CD4-positive, alpha-beta memory T cell (primary cell): ENCODE measurements around the gene IWS1. TPM values are rescaled to one million over a fixed set of nuclear protein-coding genes. Genes with fewer than 3 reads are reported as not detected.
"Not testable (repeated sequence)": the region's sequence is repeated elsewhere in the genome, so short reads cannot be mapped to it uniquely, and the experiment has no call there.

Experiments used
- CTCF ChIA-PET: fragments of 350-600 bp; sonication (Branson Sonifier 250); formaldehyde crosslinking; loops from one replicate; lab custom pipeline; 2021; ENCODE audit warnings: inconsistent platforms; ENCODE audit not compliant: partially characterized antibody; lab: Charles Lee
- POLR2A ChIA-PET: fragments of 350-600 bp; sonication (Branson Sonifier 250); formaldehyde crosslinking; loops from one replicate; lab custom pipeline; 2021; ENCODE audit not compliant: partially characterized antibody; lab: Charles Lee
- DNase-seq, 5 donors: peaks; one replicate each; pipeline versions ENCODE4 v3.0.0 to v3.0.0-alpha.2; 2020 to 2022; ENCODE audit warnings: mixed read lengths in 1 of 5
- H3K27ac ChIP-seq: one replicate; pipeline ENCODE4 v1.7.0; 2013; ENCODE audit warnings: low read depth, low read length
- H3K27me3 ChIP-seq: 2 replicates; pipeline ENCODE4 v1.7.0; 2013; ENCODE audit warnings: mild to moderate bottlenecking, low read length, moderate library complexity; ENCODE audit not compliant: insufficient read depth
- H3K36me3 ChIP-seq: 2 replicates; pipeline ENCODE4 v1.7.0; 2013; ENCODE audit warnings: mild to moderate bottlenecking, low read length, moderate library complexity; ENCODE audit not compliant: insufficient read depth
- H3K4me1 ChIP-seq: 2 replicates; pipeline ENCODE4 v1.7.0; 2013; ENCODE audit warnings: mild to moderate bottlenecking, low read length, moderate library complexity; ENCODE audit not compliant: insufficient read depth
- H3K4me3 ChIP-seq, 2 donors: one replicate each; pipeline ENCODE4 v1.7.0; 2013; ENCODE audit warnings: low read length in 2 of 2, mild to moderate bottlenecking in 1 of 2
- H3K9me3 ChIP-seq, 2 donors: one replicate each; pipeline ENCODE4 v1.7.0; 2013; ENCODE audit warnings: low read length in 2 of 2, control low read depth in 1 of 2; ENCODE audit not compliant: control insufficient read depth in 1 of 2
- H3K27ac Mint-ChIP-seq, 7 donors: one replicate each; pipeline ENCODE4 v1.8.0; 2020 to 2021; ENCODE audit warnings: mixed read lengths in 7 of 7, mild to moderate bottlenecking in 6 of 7, inconsistent platforms in 3 of 7, moderate library complexity in 3 of 7
- H3K27me3 Mint-ChIP-seq, 2 donors: one replicate each; pipeline ENCODE4 v1.8.0; 2020 to 2021; ENCODE audit warnings: mixed read lengths in 2 of 2
- H3K36me3 Mint-ChIP-seq, 2 donors: one replicate each; pipeline ENCODE4 v1.8.0; 2020 to 2021; ENCODE audit warnings: mixed read lengths in 2 of 2, inconsistent platforms in 1 of 2, mild to moderate bottlenecking in 1 of 2
- H3K4me1 Mint-ChIP-seq, 4 donors: one replicate each; pipeline ENCODE4 v1.8.0; 2020 to 2021; ENCODE audit warnings: mixed read lengths in 4 of 4, mild to moderate bottlenecking in 1 of 4
- H3K4me3 Mint-ChIP-seq, 8 donors: one replicate each; pipeline ENCODE4 v1.8.0; 2020 to 2021; ENCODE audit warnings: mixed read lengths in 8 of 8, mild to moderate bottlenecking in 7 of 8, moderate library complexity in 6 of 8, inconsistent platforms in 3 of 8
- H3K9me3 Mint-ChIP-seq, 8 donors: one replicate each; pipeline ENCODE4 v1.8.0; 2020 to 2021; ENCODE audit warnings: mixed read lengths in 8 of 8, mild to moderate bottlenecking in 5 of 8, inconsistent platforms in 3 of 8, moderate library complexity in 1 of 8
- intact Hi-C: fragments of 100-400 bp; cut with micrococcal nuclease; formaldehyde crosslinking; loops from one replicate; pipeline ENCODE4 v1.15.1; 2023
- polyA plus RNA-seq, 2 donors: library from polyadenylated mRNA; unstranded; fragments of 300-500 nt; fragmentation: Illumina TruSeq; gene quantifications; one replicate each; pipeline ENCODE4 v1.2.3, GENCODE V29; 2021
- total RNA-seq, 2 experiments: library from RNA; stranded (reverse); gene quantifications; one replicate each; pipeline ENCODE4 v1.2.3, GENCODE V29; 2021

Gene IWS1
- total and polyA plus RNA-seq, 4 experiments from 2014 or later = 4.4 to 59.7 (median 47.4) TPM

DNA sequence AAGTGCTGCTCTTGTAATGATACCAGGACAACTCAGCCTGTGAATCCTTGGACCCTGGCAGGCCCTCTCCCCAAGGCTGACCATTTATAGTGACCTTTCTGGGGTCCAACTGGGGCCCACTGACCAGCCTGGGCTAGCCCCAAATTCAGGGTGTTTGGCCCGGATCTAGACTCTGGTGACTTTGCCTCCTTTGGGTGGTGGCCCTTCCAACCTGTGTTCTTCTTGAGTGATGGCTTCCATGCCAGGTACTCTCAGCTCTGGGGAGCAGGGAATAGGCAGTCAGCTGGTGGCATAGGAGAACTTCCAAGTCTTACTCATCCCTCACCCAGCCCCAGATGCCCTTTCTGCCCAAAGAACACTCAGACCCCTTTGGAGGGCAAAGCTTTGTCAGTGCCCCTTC lies 19.5 kb upstream of the IWS1 start:
- intact Hi-C loops = no loop called here

DNA sequence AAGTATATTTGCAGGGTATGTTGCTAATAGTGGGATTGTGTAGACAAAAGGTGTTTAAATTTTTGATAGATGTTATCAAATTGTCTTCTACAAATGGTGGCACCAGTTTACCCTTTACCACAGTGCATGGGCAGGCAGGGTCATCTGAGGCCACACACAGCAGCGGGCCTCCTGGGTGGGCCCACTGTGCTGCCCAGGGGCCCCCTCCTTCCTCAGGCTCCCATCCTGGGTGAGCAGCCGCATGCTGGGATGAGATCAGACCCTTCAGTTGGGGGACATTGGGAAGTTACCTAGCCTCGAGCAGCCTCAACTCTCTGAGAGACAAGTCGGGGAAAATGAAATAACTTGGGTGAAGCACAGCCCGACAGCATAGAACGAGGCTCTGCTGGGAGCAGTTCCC lies 18.9 kb upstream of the IWS1 start:
- intact Hi-C loops = no loop called here
- no peaks in the 10 kb centered on the region for H3K9me3 ChIP-seq
- Mint-ChIP-seq H3K27me3 (peaks cover 9 to 13% of the 10 kb centered on the region in 2 donors), H3K4me3 (no peak overlapping the region), H3K27ac (no peak overlapping the region), H3K9me3 (no peaks in the 10 kb centered on the region), H3K36me3 (no peaks in the 10 kb centered on the region), H3K4me1 (no peaks in the 10 kb centered on the region)
- no peaks in the 10 kb centered on the region for H3K36me3 ChIP-seq
- H3K4me1 ChIP-seq = no peaks in the 10 kb centered on the region
- H3K27me3 ChIP-seq = no peaks in the 10 kb centered on the region
- no peak for DNase-seq
- POLR2A ChIA-PET = no interaction called here
- H3K4me3 ChIP-seq = no peak overlapping the region
- CTCF ChIA-PET = no interaction called here
- H3K27ac ChIP-seq = no peak overlapping the region

More for the DNA sequence above, 19.5 kb upstream of the IWS1 start:
- no peaks in the 10 kb centered on the region for H3K36me3 ChIP-seq
- no peak for DNase-seq
- Mint-ChIP-seq H3K27me3 (peaks cover 13 to 15% of the 10 kb centered on the region in 2 donors), H3K4me1 (no peaks in the 10 kb centered on the region), H3K4me3 (no peak overlapping the region), H3K36me3 (no peaks in the 10 kb centered on the region), H3K27ac (no peak overlapping the region), H3K9me3 (no peaks in the 10 kb centered on the region)
- no peaks in the 10 kb centered on the region for H3K27me3 ChIP-seq
- no peaks in the 10 kb centered on the region for H3K4me1 ChIP-seq
- no peak overlapping the region for H3K27ac ChIP-seq
- H3K4me3 ChIP-seq = no peak overlapping the region
- H3K9me3 ChIP-seq = no peaks in the 10 kb centered on the region
- CTCF ChIA-PET = no interaction called here
- POLR2A ChIA-PET = no interaction called here

DNA sequence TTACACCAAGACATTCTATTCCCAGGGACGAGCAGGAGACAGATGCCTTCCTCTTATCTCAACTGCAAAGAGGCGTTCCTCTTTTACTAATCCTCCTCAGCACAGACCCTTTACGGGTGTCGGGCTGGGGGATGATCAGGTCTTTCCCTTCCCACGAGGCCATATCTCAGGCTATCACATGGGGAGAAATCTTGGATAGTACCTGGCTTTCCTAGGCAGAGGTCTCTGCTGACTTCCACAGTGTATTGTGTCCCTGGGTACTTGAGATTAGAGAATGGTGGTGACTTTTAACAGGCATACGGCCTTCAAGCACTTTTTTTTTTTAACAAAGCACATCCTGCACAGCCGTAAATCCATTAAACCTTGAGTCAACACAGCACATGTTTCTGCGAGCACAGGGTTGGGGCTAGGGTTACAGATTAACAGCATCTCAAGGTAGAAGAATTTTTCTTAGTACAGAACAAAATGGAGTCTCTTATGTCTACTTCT lies 16.8 kb upstream of the IWS1 start:
- DNase-seq, H3K4me3 ChIP-seq, H3K27me3 ChIP-seq, H3K36me3 Mint-ChIP-seq, H3K9me3 Mint-ChIP-seq, H3K4me1 Mint-ChIP-seq, H3K9me3 ChIP-seq, H3K4me3 Mint-ChIP-seq, H3K36me3 ChIP-seq, H3K27ac ChIP-seq, CTCF ChIA-PET, intact Hi-C loops, H3K27ac Mint-ChIP-seq, H3K4me1 ChIP-seq, POLR2A ChIA-PET: not testable (repeated sequence)
- H3K27me3 Mint-ChIP-seq = peaks cover 8 to 12% of the 10 kb centered on the region in 2 donors

DNA sequence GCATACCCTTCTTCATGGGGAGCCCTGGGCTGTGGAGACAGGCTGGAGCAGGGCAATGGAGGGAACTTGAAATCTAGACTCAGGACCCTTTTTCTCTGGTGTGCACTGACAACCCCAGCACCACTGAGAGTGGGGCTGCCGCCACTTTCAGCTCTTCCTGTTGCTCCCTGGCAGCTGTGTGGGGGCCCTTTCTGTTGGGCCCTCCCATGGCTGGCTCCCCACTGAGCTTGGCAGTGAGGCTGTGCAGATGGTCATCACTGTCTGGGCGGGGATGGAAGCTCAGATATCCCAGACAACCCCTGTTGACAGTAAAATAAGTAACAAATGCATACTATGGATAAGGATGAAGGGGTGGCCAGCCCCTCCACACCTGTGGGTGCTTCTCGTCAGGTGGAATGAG lies 15.9 kb upstream of the IWS1 start:
- no peak for DNase-seq
- no peaks in the 10 kb centered on the region for H3K4me1 ChIP-seq
- CTCF ChIA-PET = no interaction called here
- H3K27ac ChIP-seq = no peak overlapping the region
- H3K4me1 Mint-ChIP-seq = no peaks in the 10 kb centered on the region
- H3K27me3 ChIP-seq = no peaks in the 10 kb centered on the region
- POLR2A ChIA-PET = no interaction called here
- no peak overlapping the region for H3K4me3 Mint-ChIP-seq
- H3K9me3 ChIP-seq = no peaks in the 10 kb centered on the region
- no peaks in the 10 kb centered on the region for H3K36me3 ChIP-seq
- no peaks in the 10 kb centered on the region for H3K9me3 Mint-ChIP-seq
- H3K36me3 Mint-ChIP-seq = no peaks in the 10 kb centered on the region
- H3K4me3 ChIP-seq = no peak overlapping the region
- H3K27me3 Mint-ChIP-seq = peaks cover 5 to 10% of the 10 kb centered on the region in 2 donors
- H3K27ac Mint-ChIP-seq = no peak overlapping the region
- intact Hi-C loops = no loop called here

DNA sequence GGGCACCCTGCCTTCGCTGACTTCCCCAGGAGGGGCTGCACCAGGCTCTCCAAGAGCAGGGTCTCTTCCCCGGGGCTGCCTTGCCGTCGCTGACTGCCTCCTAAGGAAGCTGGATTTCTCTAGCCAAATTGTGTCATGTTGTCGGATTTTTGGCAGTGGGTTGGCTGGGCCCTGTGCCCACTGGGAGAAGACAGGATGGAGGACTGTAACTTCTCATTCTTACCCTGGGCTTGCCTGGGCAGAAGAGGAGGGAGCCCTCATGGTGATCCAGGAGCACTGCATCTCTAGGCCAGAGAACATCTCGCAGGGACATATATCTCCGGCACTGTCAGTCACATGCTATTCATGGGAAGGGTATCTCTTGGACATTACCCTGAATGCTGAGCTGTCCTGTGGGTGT lies 15.5 kb upstream of the IWS1 start:
- H3K4me1 ChIP-seq = no peaks in the 10 kb centered on the region
- CTCF ChIA-PET = no interaction called here
- no peak overlapping the region for H3K27ac ChIP-seq
- H3K27me3 Mint-ChIP-seq = peaks cover under 1 to 9% of the 10 kb centered on the region in 2 donors
- no peak overlapping the region for H3K4me3 ChIP-seq
- no peaks in the 10 kb centered on the region for H3K36me3 ChIP-seq
- intact Hi-C loops = no loop called here
- POLR2A ChIA-PET = no interaction called here
- H3K9me3 Mint-ChIP-seq = no peaks in the 10 kb centered on the region
- H3K4me3 Mint-ChIP-seq = no peak overlapping the region
- no peak overlapping the region for H3K27ac Mint-ChIP-seq
- no peaks in the 10 kb centered on the region for H3K36me3 Mint-ChIP-seq
- no peak for DNase-seq
- no peaks in the 10 kb centered on the region for H3K27me3 ChIP-seq
- no peaks in the 10 kb centered on the region for H3K4me1 Mint-ChIP-seq
- no peaks in the 10 kb centered on the region for H3K9me3 ChIP-seq

DNA sequence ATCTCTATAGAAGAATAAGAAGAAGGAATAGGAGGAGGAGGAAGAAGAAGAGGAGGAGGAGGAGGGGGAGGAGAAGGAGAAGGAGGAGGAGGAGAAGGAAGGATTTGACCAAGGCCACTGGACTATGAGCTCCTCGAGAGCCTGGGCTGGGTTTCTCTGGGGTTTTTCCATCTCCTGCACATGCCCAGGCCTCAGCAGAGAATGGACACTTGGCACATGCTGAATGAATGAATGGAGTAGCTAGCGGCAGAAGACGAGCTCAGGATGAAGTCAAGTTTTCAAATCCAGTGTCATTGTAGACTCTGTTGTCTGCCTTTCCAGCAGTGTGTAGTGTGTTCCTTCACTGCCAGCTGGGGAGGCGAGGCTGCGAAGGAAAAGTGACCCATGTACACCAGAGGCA lies 11.4 kb upstream of the IWS1 start:
- H3K9me3 Mint-ChIP-seq = no peaks in the 10 kb centered on the region
- no peaks in the 10 kb centered on the region for H3K36me3 Mint-ChIP-seq
- Histone ChIP-seq H3K27me3 (no peaks in the 10 kb centered on the region), H3K27ac (no peak overlapping the region), H3K36me3 (no peaks in the 10 kb centered on the region), H3K4me3 (no peak overlapping the region), H3K9me3 (no peaks in the 10 kb centered on the region), H3K4me1 (no peaks in the 10 kb centered on the region)
- no peak for DNase-seq
- intact Hi-C loops = no loop called here
- H3K27me3 Mint-ChIP-seq = peaks cover 3 to 9% of the 10 kb centered on the region in 2 donors
- CTCF ChIA-PET = interaction anchor here (1.6 kb wide), 1 partner anchor 10 kb away, joined by 4 read pairs; no protein-coding TSS in a partner anchor
- peak overlapping the region in 2 of 7 donors; percentile 36 to 56 for H3K27ac Mint-ChIP-seq
- POLR2A ChIA-PET = no interaction called here
- no peaks in the 10 kb centered on the region for H3K4me1 Mint-ChIP-seq
- no peak overlapping the region for H3K4me3 Mint-ChIP-seq

DNA sequence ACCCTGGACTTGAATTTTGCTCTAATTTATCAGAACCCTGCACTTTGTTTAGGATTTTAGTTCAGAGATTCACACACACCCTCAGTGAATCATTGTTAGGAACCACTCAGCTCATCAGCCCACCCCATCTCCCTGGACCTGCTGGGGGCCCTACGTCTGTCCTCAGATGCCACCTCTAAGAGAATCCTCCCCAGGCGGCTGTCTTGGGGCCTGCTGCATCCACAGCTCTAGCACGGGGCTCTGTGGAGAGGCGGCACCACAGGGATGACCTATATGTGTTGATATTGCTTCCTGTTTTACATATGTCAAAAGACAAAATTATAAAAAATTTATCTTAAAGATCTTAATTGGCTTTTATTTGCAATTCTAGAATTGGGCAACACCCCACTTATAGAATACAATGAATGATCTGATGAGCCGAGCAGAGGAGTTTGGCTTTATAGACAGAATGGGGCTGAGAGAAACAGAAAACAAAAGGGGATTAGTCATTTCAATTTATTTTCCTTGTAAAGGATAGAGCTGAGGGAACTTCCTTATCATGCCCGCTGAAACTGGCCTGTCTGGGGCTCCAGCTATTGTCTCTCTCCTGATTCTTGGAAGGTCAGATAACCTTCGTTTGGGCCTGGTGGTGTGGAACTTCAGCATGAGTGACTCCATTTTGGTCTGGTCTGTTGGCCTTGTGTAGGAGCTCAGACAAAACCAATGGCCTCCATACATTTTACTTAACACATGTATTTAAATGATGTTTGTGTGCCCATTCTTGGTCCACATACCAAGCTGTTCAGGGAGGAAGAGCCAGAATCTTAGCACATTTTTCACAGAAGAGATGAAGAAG lies 10.6 kb upstream of the IWS1 start:
- Mint-ChIP-seq H3K9me3 (no peaks in the 10 kb centered on the region), H3K27ac (no peak overlapping the region), H3K27me3 (peaks cover 3 to 9% of the 10 kb centered on the region in 2 donors), H3K36me3 (no peaks in the 10 kb centered on the region), H3K4me3 (no peak overlapping the region), H3K4me1 (no peaks in the 10 kb centered on the region)
- Histone ChIP-seq H3K27ac (no peak overlapping the region), H3K36me3 (no peaks in the 10 kb centered on the region), H3K27me3 (no peaks in the 10 kb centered on the region), H3K9me3 (no peaks in the 10 kb centered on the region), H3K4me3 (no peak overlapping the region), H3K4me1 (no peaks in the 10 kb centered on the region)
- DNase-seq = no peak
- POLR2A ChIA-PET = no interaction called here
- CTCF ChIA-PET = interaction anchor here (1.6 kb wide), 1 partner anchor 9 kb away, joined by 4 read pairs; no protein-coding TSS in a partner anchor
- intact Hi-C loops = no loop called here
